A673 (cell line): ENCODE results near the gene GALNT13. TPM values are rescaled to one million over a fixed set of nuclear protein-coding genes. Genes with fewer than 3 reads are reported as not detected.

ENCODE experiments used
- BruUV-seq: library from RNA; stranded (reverse); fragments of 400-500 nt; replicated peaks from 2 replicates; lab custom pipeline; 2021; lab: Mats Ljungman, UMichigan
- CTCF ChIA-PET: fragments of 300-600 bp; sonication (Branson Sonifier 250); formaldehyde crosslinking; loops from one replicate; lab custom pipeline; 2022; ENCODE audit warnings: antibody characterized with exemption; lab: Charles Lee
- POLR2A ChIA-PET: fragments of 300-600 bp; sonication (Branson Sonifier 250); formaldehyde crosslinking; loops from one replicate; lab custom pipeline; 2022; ENCODE audit warnings: antibody characterized with exemption; ENCODE audit not compliant: low non-redundant PET; lab: Charles Lee
- DNase-seq: peaks from one replicate; pipeline ENCODE4 v3.0.0-alpha.2; 2015; ENCODE audit warnings: low spot score
- H3K27ac ChIP-seq: fragments of 200-600 bp; sonication (generic); 2 replicates; pipeline ENCODE4 v1.5.1; 2016; ENCODE audit warnings: mixed run types, low read depth, mild to moderate bottlenecking, mixed read lengths, antibody characterized with exemption, low read length; ENCODE audit not compliant: poor library complexity, severe bottlenecking
- H3K27me3 ChIP-seq: fragments of 200-600 bp; sonication (generic); replicated peaks from 2 replicates; pipeline ENCODE4 v1.6.1; 2017; ENCODE audit warnings: mixed run types, low read depth, mild to moderate bottlenecking, mixed read lengths, antibody characterized with exemption, low read length; ENCODE audit not compliant: insufficient read depth, poor library complexity
- H3K36me3 ChIP-seq: fragments of 200-600 bp; sonication (generic); 2 replicates; pipeline ENCODE4 v1.6.1; 2016; ENCODE audit warnings: mixed run types, mild to moderate bottlenecking, mixed read lengths, antibody characterized with exemption, low read length; ENCODE audit not compliant: insufficient read depth, poor library complexity, severe bottlenecking
- H3K4me1 ChIP-seq: fragments of 200-600 bp; sonication (generic); 2 replicates; pipeline ENCODE4 v1.6.1; 2017; ENCODE audit warnings: mixed run types, mild to moderate bottlenecking, mixed read lengths, antibody characterized with exemption, low read length; ENCODE audit not compliant: insufficient read depth, poor library complexity, severe bottlenecking
- H3K4me3 ChIP-seq: fragments of 200-600 bp; sonication (generic); 2 replicates; pipeline ENCODE4 v1.5.1; 2016; ENCODE audit warnings: low read depth, mixed run types, mild to moderate bottlenecking, mixed read lengths, low read length; ENCODE audit not compliant: poor library complexity, severe bottlenecking
- H3K9me3 ChIP-seq: fragments of 200-600 bp; sonication (generic); 2 replicates; pipeline ENCODE4 v1.6.1; 2016; ENCODE audit warnings: mixed run types, low read depth, mild to moderate bottlenecking, mixed read lengths, antibody characterized with exemption, low read length; ENCODE audit not compliant: poor library complexity, severe bottlenecking
- EZH2 ChIP-seq: fragments of 200-600 bp; sonication (generic); IDR thresholded peaks from 2 replicates; pipeline ENCODE4 v1.6.1; 2017; ENCODE audit warnings: borderline replicate concordance, low read depth, mild to moderate bottlenecking, mixed read lengths, antibody characterized with exemption, low read length; ENCODE audit not compliant: poor library complexity, severe bottlenecking
- intact Hi-C: fragments of 100-400 bp; cut with micrococcal nuclease; formaldehyde crosslinking; loops from one replicate; pipeline ENCODE4 v1.10.0; 2022; ENCODE audit not compliant: unreplicated experiment
- total RNA-seq: library from RNA; stranded (reverse); gene quantifications from 2 replicates; pipeline ENCODE4 v1.2.3, GENCODE V29; 2021
- TF ChIP-seq, protein P1 (sequence below): fragments of 300-800, 200-600 bp; sonication (generic); conservative IDR thresholded peaks from 2 replicates; pipeline ENCODE4 v1.5.1; 2017; ENCODE audit warnings: low read depth, mild to moderate bottlenecking, antibody characterized with exemption, low read length, moderate library complexity, mixed read lengths

Gene GALNT13
- total RNA-seq, 1 experiment from 2014 or later: not detected

- Histone ChIP-seq H3K27ac (no peak overlapping the region), H3K9me3 (no peaks in the 10 kb centered on the region), H3K4me1 (no peaks in the 10 kb centered on the region), H3K4me3 (no peak overlapping the region), H3K36me3 (no peaks in the 10 kb centered on the region), H3K27me3 (peaks cover 22% of the 10 kb centered on the region)
- ChIA-PET POLR2A (no interaction called here), CTCF (no interaction called here)
- DNase-seq: no peak
- BruUV-seq: no TSS peak
- TF ChIP-seq EZH2: no peak
- TF ChIP-seq, protein P1, sequence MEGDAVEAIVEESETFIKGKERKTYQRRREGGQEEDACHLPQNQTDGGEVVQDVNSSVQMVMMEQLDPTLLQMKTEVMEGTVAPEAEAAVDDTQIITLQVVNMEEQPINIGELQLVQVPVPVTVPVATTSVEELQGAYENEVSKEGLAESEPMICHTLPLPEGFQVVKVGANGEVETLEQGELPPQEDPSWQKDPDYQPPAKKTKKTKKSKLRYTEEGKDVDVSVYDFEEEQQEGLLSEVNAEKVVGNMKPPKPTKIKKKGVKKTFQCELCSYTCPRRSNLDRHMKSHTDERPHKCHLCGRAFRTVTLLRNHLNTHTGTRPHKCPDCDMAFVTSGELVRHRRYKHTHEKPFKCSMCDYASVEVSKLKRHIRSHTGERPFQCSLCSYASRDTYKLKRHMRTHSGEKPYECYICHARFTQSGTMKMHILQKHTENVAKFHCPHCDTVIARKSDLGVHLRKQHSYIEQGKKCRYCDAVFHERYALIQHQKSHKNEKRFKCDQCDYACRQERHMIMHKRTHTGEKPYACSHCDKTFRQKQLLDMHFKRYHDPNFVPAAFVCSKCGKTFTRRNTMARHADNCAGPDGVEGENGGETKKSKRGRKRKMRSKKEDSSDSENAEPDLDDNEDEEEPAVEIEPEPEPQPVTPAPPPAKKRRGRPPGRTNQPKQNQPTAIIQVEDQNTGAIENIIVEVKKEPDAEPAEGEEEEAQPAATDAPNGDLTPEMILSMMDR: no peak
- intact Hi-C loops: no loop called here
These were observed 5.1 kb upstream of the GALNT13 start for GRCh38 chr2:153866595-153866994.

DNA sequence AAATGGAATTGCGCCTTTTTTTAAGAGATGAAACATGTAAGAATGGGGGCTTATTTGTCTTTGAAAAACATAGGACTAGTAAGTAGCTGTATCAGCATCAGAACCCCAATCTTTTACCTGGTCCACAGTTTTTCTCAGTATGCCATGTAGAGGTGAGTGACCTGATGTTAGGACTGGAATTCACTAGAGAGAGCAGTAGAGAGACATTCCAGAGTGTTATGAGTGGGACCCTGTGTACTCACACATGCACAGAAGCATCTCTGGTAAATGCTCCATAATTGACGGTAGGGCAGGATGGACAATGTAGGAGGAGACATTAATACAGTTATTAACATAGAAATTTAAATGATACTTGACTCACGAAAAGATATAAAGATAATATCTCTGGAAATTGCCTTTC is 1.4 kb upstream of the GALNT13 start:
- Histone ChIP-seq H3K36me3 (no peaks in the 10 kb centered on the region), H3K9me3 (no peaks in the 10 kb centered on the region), H3K27me3 (peaks cover 56% of the 10 kb centered on the region), H3K27ac (no peak overlapping the region), H3K4me1 (no peaks in the 10 kb centered on the region), H3K4me3 (no peak overlapping the region)
- DNase-seq: no peak
- no TSS peak for BruUV-seq
- no peak for TF ChIP-seq EZH2
- TF ChIP-seq, protein P1: 0 out of 2 replicates have a peak, but pooled peaks have one; percentile 18
- ChIA-PET POLR2A (no interaction called here), CTCF (no interaction called here)
- intact Hi-C loops: loop anchor here (10.0 kb wide), 1 partner anchor 504 kb away; no protein-coding TSS in a partner anchor

- Histone ChIP-seq H3K36me3 (no peaks in the 10 kb centered on the region), H3K4me1 (no peaks in the 10 kb centered on the region), H3K4me3 (no peak overlapping the region), H3K27me3 (peaks cover 65% of the 10 kb centered on the region), H3K27ac (no peak overlapping the region), H3K9me3 (no peaks in the 10 kb centered on the region)
- TF ChIP-seq EZH2: no peak
- TF ChIP-seq, protein P1: no peak
- CTCF ChIA-PET: no interaction called here
- POLR2A ChIA-PET: no interaction called here
- DNase-seq: no peak
- BruUV-seq: no TSS peak
- intact Hi-C loops: loop anchor here (10.0 kb wide), 1 partner anchor 502 kb away; no protein-coding TSS in a partner anchor
These were observed 759 bp downstream of the GALNT13 start for GRCh38 chr2:153872311-153873051.
